Uterus (tissue), 4 donors: Measurements from ENCODE around the gene FARS2. TPM values are rescaled to one million over a fixed set of nuclear protein-coding genes. Genes with fewer than 3 reads are reported as not detected.

Source experiments
- DNase-seq, 2 donors: peaks; one replicate each; pipeline ENCODE4 v3.0.0-alpha.2; 2019 to 2020
- H3K27ac ChIP-seq, 2 donors: fragments of 200-600 bp; sonication (generic); 1 replicate in 1 of 2; 2 replicates in 1 of 2; pipeline ENCODE4 v1.5.1; 2016 to 2018
- H3K27me3 ChIP-seq, 2 donors: fragments of 200-600 bp; sonication (generic); one replicate each; pipeline ENCODE4 v1.5.1; 2018 to 2019; ENCODE audit warnings: control low read depth in 1 of 2
- H3K36me3 ChIP-seq, 2 donors: fragments of 200-600 bp; sonication (generic); one replicate each; pipeline ENCODE4 v1.5.1; 2019; ENCODE audit warnings: control low read depth in 1 of 2
- H3K4me1 ChIP-seq, 2 donors: fragments of 200-600 bp; sonication (generic); one replicate each; pipeline ENCODE4 v1.5.1; 2018 to 2019; ENCODE audit warnings: control low read depth in 1 of 2
- H3K4me3 ChIP-seq, 2 donors: fragments of 200-600 bp; sonication (generic); 1 replicate in 1 of 2; 2 replicates in 1 of 2; pipeline ENCODE4 v1.5.1; 2018 to 2019; ENCODE audit warnings: mild to moderate bottlenecking in 1 of 2
- H3K9me3 ChIP-seq, 2 donors: fragments of 200-600 bp; sonication (generic); one replicate each; pipeline ENCODE4 v1.5.1; 2019; ENCODE audit warnings: control low read depth in 1 of 2
- CTCF ChIP-seq, 4 experiments: fragments of 200-600 bp in 2 of 4; fragments of 450-650 bp in 2 of 4; sonication (generic) in 2 of 4; IDR thresholded peaks; one replicate each; pipeline ENCODE4 v1.5.1; 2016 to 2019; ENCODE audit warnings: antibody characterized with exemption in 4 of 4, mild to moderate bottlenecking in 2 of 4, moderate library complexity in 1 of 4
- POLR2A ChIP-seq, 2 donors: fragments of 450-650 bp; IDR thresholded peaks; one replicate each; pipeline ENCODE4 v1.6.1; 2016; ENCODE audit warnings: antibody characterized with exemption in 2 of 2, mild to moderate bottlenecking in 1 of 2, moderate library complexity in 1 of 2
- intact Hi-C: fragments of 100-400 bp; cut with DNase I; formaldehyde crosslinking; loops from one replicate; pipeline ENCODE4 v1.15.1; 2023; ENCODE audit warnings: low total_unique reads
- total RNA-seq, 4 donors: library from RNA; depleted of rRNA in 3 of 4; stranded (reverse); fragments of >200 nt in 3 of 4; gene quantifications; one replicate each; pipeline versions ENCODE4 v1.1.0 to v1.2.4, GENCODE V29; 2014 to 2023
- donor health status: DM: yes; HTN: yes; CAD: no.

FARS2 gene
- total RNA-seq, 4 donors from 2014 or later, result 14.4 to 32.5 (median 25.6) TPM

DNA sequence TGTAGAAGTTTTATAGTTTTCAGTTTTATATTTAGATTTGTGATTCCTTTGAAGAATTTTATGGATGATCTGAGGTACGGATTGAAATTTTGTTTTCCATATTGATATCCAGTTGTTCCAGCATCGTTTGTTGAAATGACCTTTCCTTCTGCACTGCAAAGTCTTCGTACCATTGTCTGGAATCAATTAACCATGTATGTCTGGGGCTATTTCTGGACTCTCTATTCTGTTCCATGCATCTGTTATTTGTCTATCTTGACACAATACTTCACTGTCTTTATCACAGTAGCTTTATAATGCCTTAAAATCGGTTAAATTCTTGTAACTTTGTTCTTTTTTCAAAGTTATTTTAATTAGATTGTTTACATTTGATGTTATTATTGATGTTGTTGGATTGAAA, 154.9 kb downstream of the FARS2 start:
- DNase-seq, result no peak
- intact Hi-C loops, result no loop called here
- no peaks in the 10 kb centered on the region for H3K36me3 ChIP-seq

DNA sequence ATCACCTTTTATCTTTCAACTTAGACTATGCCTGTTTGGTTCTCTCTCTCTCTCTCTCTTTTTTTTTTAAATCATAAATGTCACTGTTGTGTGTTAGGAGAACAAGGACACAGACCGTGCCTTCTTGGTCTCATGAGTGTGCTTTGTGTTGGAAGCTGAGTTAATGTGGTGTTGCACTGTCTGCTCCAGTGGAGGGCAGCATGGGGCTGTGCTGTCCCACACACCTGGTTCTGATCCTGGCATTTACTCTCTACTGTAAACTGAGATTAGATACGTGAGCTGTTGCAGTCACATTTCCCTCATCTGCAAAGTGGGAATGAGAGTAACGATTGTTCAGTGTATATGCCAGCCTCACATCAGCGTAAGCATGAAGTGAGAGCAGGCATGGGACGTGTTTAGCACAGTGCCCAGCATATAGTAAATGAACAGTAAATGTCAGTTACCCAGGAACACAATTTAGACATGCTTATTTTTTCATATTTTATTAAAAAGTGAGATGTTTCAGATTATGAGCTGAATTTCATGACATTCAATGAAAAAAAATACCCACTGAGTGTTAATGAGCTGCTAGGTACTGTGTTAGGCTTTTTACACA, 161.1 kb downstream of the FARS2 start:
- intact Hi-C loops, result no loop called here

More for the DNA sequence above, 154.9 kb downstream of the FARS2 start:
- TF ChIP-seq CTCF (IDR thresholded peaks at IDR 0.05) (no peak), POLR2A (IDR thresholded peaks at IDR 0.05) (no peak)
- Histone ChIP-seq H3K27me3 (no peaks in the 10 kb centered on the region), H3K4me3 (no peak overlapping the region), H3K9me3 (no peaks in the 10 kb centered on the region), H3K27ac (no peak overlapping the region), H3K4me1 (no peaks in the 10 kb centered on the region)

GRCh38 chr6:5423251-5423650, 161.9 kb downstream of the FARS2 start:
- TF ChIP-seq CTCF (IDR thresholded peaks at IDR 0.05) (no peak), POLR2A (IDR thresholded peaks at IDR 0.05) (no peak)
- no peak for DNase-seq
- Histone ChIP-seq H3K36me3 (no peaks in the 10 kb centered on the region), H3K4me1 (no peaks in the 10 kb centered on the region), H3K27me3 (no peaks in the 10 kb centered on the region), H3K4me3 (no peak overlapping the region), H3K9me3 (no peaks in the 10 kb centered on the region), H3K27ac (no peak overlapping the region)
- intact Hi-C loops, result no loop called here

More for the DNA sequence above, 161.1 kb downstream of the FARS2 start:
- H3K27ac ChIP-seq, result no peak overlapping the region
- no peaks in the 10 kb centered on the region for H3K9me3 ChIP-seq
- DNase-seq, result no peak
- H3K27me3 ChIP-seq, result no peaks in the 10 kb centered on the region
- no peak overlapping the region for H3K4me3 ChIP-seq
- H3K36me3 ChIP-seq, result no peaks in the 10 kb centered on the region
- no peak for TF ChIP-seq CTCF (IDR thresholded peaks at IDR 0.05)
- TF ChIP-seq POLR2A (IDR thresholded peaks at IDR 0.05), result no peak
- no peaks in the 10 kb centered on the region for H3K4me1 ChIP-seq

- no peaks in the 10 kb centered on the region for H3K27me3 ChIP-seq
- H3K9me3 ChIP-seq, result no peaks in the 10 kb centered on the region
- DNase-seq, result no peak
- H3K36me3 ChIP-seq, result no peaks in the 10 kb centered on the region
- no peak overlapping the region for H3K27ac ChIP-seq
- no peak overlapping the region for H3K4me3 ChIP-seq
- intact Hi-C loops, result no loop called here
- TF ChIP-seq CTCF (IDR thresholded peaks at IDR 0.05), result no peak
- no peak for TF ChIP-seq POLR2A (IDR thresholded peaks at IDR 0.05)
- no peaks in the 10 kb centered on the region for H3K4me1 ChIP-seq
These were observed 163.4 kb downstream of the FARS2 start for GRCh38 chr6:5424726-5425125.

DNA sequence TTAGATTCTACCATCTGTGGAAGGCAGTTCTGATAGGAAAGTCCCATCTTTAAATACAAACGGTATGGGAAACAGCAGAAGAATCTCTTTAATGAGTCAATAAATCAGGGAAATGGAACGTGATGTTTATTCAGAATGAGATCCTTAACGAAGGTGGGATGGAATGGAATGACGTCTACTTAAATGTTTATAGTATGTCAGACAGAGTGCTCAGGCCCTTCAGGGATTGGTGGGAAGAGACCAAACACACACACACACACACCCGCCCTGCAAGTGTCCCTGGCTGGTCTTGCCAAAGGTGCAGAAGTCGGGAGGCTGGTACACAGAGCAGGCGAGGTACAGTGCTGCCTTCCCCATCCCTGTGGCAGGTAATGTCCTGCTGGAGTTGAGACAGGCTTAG, 164.0 kb downstream of the FARS2 start:
- intact Hi-C loops, result no loop called here
- no peak overlapping the region for H3K27ac ChIP-seq
- H3K27me3 ChIP-seq, result no peaks in the 10 kb centered on the region
- TF ChIP-seq CTCF (IDR thresholded peaks at IDR 0.05) (no peak), POLR2A (IDR thresholded peaks at IDR 0.05) (no peak)
- no peaks in the 10 kb centered on the region for H3K4me1 ChIP-seq
- no peak overlapping the region for H3K4me3 ChIP-seq
- no peaks in the 10 kb centered on the region for H3K36me3 ChIP-seq
- no peaks in the 10 kb centered on the region for H3K9me3 ChIP-seq
- DNase-seq, result no peak
